ENCODE data around the gene APOB.

Gene APOB

GRCh38 chr2:21043744-21044532, at the start of gene APOB:
Gene APOB (minus strand): TSS chr2:21044073. CDS start chr2:21043945, 128 bp downstream.
- DNase-seq (ENCODE audit: low read depth in 2 of 2) = no peak

- no peak for DNase-seq (ENCODE audit: low read depth in 2 of 2)
Measured at GRCh38 chr2:21092308-21092869, 48.5 kb upstream of the APOB start.

- DNase-seq (ENCODE audit: low read depth in 2 of 2) = no peak
Measured at GRCh38 chr2:21084401-21084800, 40.5 kb upstream of the APOB start.

- no peak for DNase-seq (ENCODE audit: low read depth in 2 of 2)
Measured at GRCh38 chr2:21083482-21083881, 39.6 kb upstream of the APOB start.

GRCh38 chr2:21078296-21078695, 34.4 kb upstream of the APOB start:
- no peak for DNase-seq (ENCODE audit: low read depth in 2 of 2)

- DNase-seq (ENCODE audit: low read depth in 2 of 2) = no peak
Measured at GRCh38 chr2:21072477-21073242, 28.8 kb upstream of the APOB start.

- no peak for DNase-seq (ENCODE audit: low read depth in 2 of 2)
Measured at GRCh38 chr2:21070341-21071257, 26.7 kb upstream of the APOB start.

GRCh38 chr2:21069746-21070340, 26.0 kb upstream of the APOB start:
- no peak for DNase-seq (ENCODE audit: low read depth in 2 of 2)

GRCh38 chr2:21067859-21068537, 24.1 kb upstream of the APOB start:
- no peak for DNase-seq (ENCODE audit: low read depth in 2 of 2)

- no peak for DNase-seq (ENCODE audit: low read depth in 2 of 2)
Measured at GRCh38 chr2:21067125-21067524, 23.3 kb upstream of the APOB start.

GRCh38 chr2:21059885-21060610, 16.2 kb upstream of the APOB start:
- DNase-seq (ENCODE audit: low read depth in 2 of 2) = no peak

- no peak for DNase-seq (ENCODE audit: low read depth in 2 of 2)
Measured at GRCh38 chr2:21057097-21057496, 13.2 kb upstream of the APOB start.

GRCh38 chr2:21055879-21056790, 12.3 kb upstream of the APOB start:
- DNase-seq (ENCODE audit: low read depth in 2 of 2) = no peak

GRCh38 chr2:21055451-21055850, 11.6 kb upstream of the APOB start:
- no peak for DNase-seq (ENCODE audit: low read depth in 2 of 2)

GRCh38 chr2:21054011-21054410, 10.1 kb upstream of the APOB start:
- DNase-seq (ENCODE audit: low read depth in 2 of 2) = no peak

GRCh38 chr2:21052044-21052443, 8.2 kb upstream of the APOB start:
- no peak for DNase-seq (ENCODE audit: low read depth in 2 of 2)

GRCh38 chr2:21050164-21050563, 6.3 kb upstream of the APOB start:
- DNase-seq (ENCODE audit: low read depth in 2 of 2) = no peak

- no peak for DNase-seq (ENCODE audit: low read depth in 2 of 2)
Measured at GRCh38 chr2:21047141-21048009, 3.5 kb upstream of the APOB start.
